Gastroesophageal sphincter (tissue), 4 donors: ENCODE data around the gene OR2C3. TPM values are rescaled to one million over a fixed set of nuclear protein-coding genes. Genes with fewer than 3 reads are reported as not detected.

ENCODE experiments used
- ATAC-seq: fragments of 150-250 bp; one replicate; pipeline ENCODE4 v1.9.1; 2016; ENCODE audit warnings: mild to moderate bottlenecking, moderate library complexity
- H3K27ac ChIP-seq, 4 donors: fragments of 200-600 bp; sonication (generic) in 3 of 4; 1 replicate in 3 of 4; 2 replicates in 1 of 4; pipeline ENCODE4 v1.5.1; 2016 to 2019
- H3K27me3 ChIP-seq: fragments of 200-600 bp; sonication (generic); one replicate; pipeline ENCODE4 v1.5.1; 2019
- H3K36me3 ChIP-seq, 2 donors: fragments of 200-600 bp; sonication (generic); one replicate each; pipeline ENCODE4 v1.5.1; 2019; ENCODE audit warnings: control low read depth in 1 of 2
- H3K4me1 ChIP-seq, 3 donors: fragments of 200-600 bp; sonication (generic); 1 replicate in 2 of 3; 2 replicates in 1 of 3; pipeline ENCODE4 v1.5.1; 2016 to 2019; ENCODE audit warnings: control low read depth in 2 of 3
- H3K4me3 ChIP-seq, 2 donors: fragments of 200-600 bp; sonication (generic); one replicate each; pipeline ENCODE4 v1.5.1; 2019; ENCODE audit warnings: mild to moderate bottlenecking in 1 of 2, moderate library complexity in 1 of 2
- H3K9me3 ChIP-seq, 3 donors: fragments of 200-600 bp; sonication (generic); one replicate each; pipeline ENCODE4 v1.5.1; 2017 to 2019; ENCODE audit warnings: control low read depth in 2 of 3
- CTCF ChIP-seq, 4 experiments: fragments of 200-600 bp in 2 of 4; fragments of 450-650 bp in 2 of 4; sonication (generic) in 1 of 4; IDR thresholded peaks; one replicate each; pipeline ENCODE4 v1.5.1; 2017 to 2019; ENCODE audit warnings: antibody characterized with exemption in 4 of 4, mild to moderate bottlenecking in 2 of 4, moderate library complexity in 2 of 4
- EP300 ChIP-seq: sonication (generic); formaldehyde crosslinking; IDR thresholded peaks from one replicate; pipeline ENCODE4 v1.6.1; 2017; ENCODE audit warnings: antibody characterized with exemption, mild to moderate bottlenecking
- POLR2A ChIP-seq, 2 donors: fragments of 450-650 bp; IDR thresholded peaks; one replicate each; pipeline ENCODE4 v1.6.1; 2017; ENCODE audit warnings: antibody characterized with exemption in 2 of 2, mild to moderate bottlenecking in 2 of 2, moderate library complexity in 1 of 2
- POLR2AphosphoS5 ChIP-seq: sonication (generic); formaldehyde crosslinking; IDR thresholded peaks from one replicate; pipeline ENCODE4 v1.6.1; 2017; ENCODE audit warnings: antibody characterized with exemption
- WGBS, 2 donors: methylation state at CpG; one replicate each; pipeline ENCODE4 v1.1.5; 2018; ENCODE audit warnings: low coverage in 1 of 2; 5-methylcytosine and 5-hydroxymethylcytosine counted together
- total RNA-seq, 4 donors: library from RNA; depleted of rRNA; stranded (reverse); fragments of >200 nt; gene quantifications; one replicate each; pipeline ENCODE4 v1.1.0, GENCODE V29; 2016

OR2C3 gene
- total RNA-seq, 4 donors from 2014 or later = 0.08 TPM; not detected in 3

- H3K36me3 ChIP-seq = no peaks in the 10 kb centered on the region
- no peaks in the 10 kb centered on the region for H3K27me3 ChIP-seq
- H3K4me1 ChIP-seq = no peaks in the 10 kb centered on the region
- 56 to 73% methylated on average over 3 of the region's 3 CpGs for WGBS, 2 donors
- H3K27ac ChIP-seq = no peak overlapping the region
- ATAC-seq = no peak
- TF ChIP-seq POLR2AphosphoS5 (no peak), CTCF (IDR thresholded peaks at IDR 0.05) (no peak)
- H3K4me3 ChIP-seq = no peak overlapping the region
- no peaks in the 10 kb centered on the region for H3K9me3 ChIP-seq
Measured at GRCh38 chr1:247500865-247501264, 35.4 kb downstream of the OR2C3 start.

- WGBS, 2 donors = 25 to 31% methylated on average over 9 to 10 of the region's 10 CpGs
Measured at GRCh38 chr1:247496581-247497285, 39.5 kb downstream of the OR2C3 start.

GRCh38 chr1:247494767-247495166, 41.5 kb downstream of the OR2C3 start:
- ATAC-seq = no peak
- no peak overlapping the region for H3K27ac ChIP-seq
- H3K4me1 ChIP-seq = no peaks in the 10 kb centered on the region
- 3 to 11% methylated on average over 2 of the region's 2 CpGs for WGBS, 2 donors
- H3K9me3 ChIP-seq = no peaks in the 10 kb centered on the region
- peaks cover 13% of the 10 kb centered on the region for H3K27me3 ChIP-seq
- no peak overlapping the region for H3K4me3 ChIP-seq
- TF ChIP-seq CTCF (IDR thresholded peaks at IDR 0.05) (no peak), POLR2AphosphoS5 (no peak)
- no peaks in the 10 kb centered on the region for H3K36me3 ChIP-seq

More at GRCh38 chr1:247496581-247497285, 39.5 kb downstream of the OR2C3 start:
- ATAC-seq = no peak
- TF ChIP-seq POLR2A (IDR thresholded peaks at IDR 0.05) (no peak), CTCF (IDR thresholded peaks at IDR 0.05) (no peak), POLR2AphosphoS5 (no peak), EP300 (no peak)
- H3K4me1 ChIP-seq = no peaks in the 10 kb centered on the region
- peaks cover 2% of the 10 kb centered on the region for H3K27me3 ChIP-seq
- H3K36me3 ChIP-seq = no peaks in the 10 kb centered on the region
- H3K4me3 ChIP-seq = no peak overlapping the region
- H3K27ac ChIP-seq = no peak overlapping the region
- no peaks in the 10 kb centered on the region for H3K9me3 ChIP-seq

GRCh38 chr1:247493106-247493505, 43.1 kb downstream of the OR2C3 start:
- ATAC-seq = no peak
- Histone ChIP-seq H3K27me3 (peaks cover 25% of the 10 kb centered on the region), H3K4me3 (no peak overlapping the region), H3K9me3 (no peaks in the 10 kb centered on the region), H3K36me3 (no peaks in the 10 kb centered on the region), H3K27ac (no peak overlapping the region), H3K4me1 (no peaks in the 10 kb centered on the region)
- WGBS, 2 donors = 50% methylated on average over 1 of the region's 1 CpG; no CpG with 5 or more reads in 1 of the 2 donors
- TF ChIP-seq POLR2AphosphoS5 = no peak
- no peak for TF ChIP-seq POLR2A (IDR thresholded peaks at IDR 0.05)
- TF ChIP-seq CTCF (IDR thresholded peaks at IDR 0.05) = no peak
- no peak for TF ChIP-seq EP300

GRCh38 chr1:247491328-247491727, 44.9 kb downstream of the OR2C3 start:
- TF ChIP-seq POLR2A (IDR thresholded peaks at IDR 0.05) (no peak), POLR2AphosphoS5 (no peak), CTCF (IDR thresholded peaks at IDR 0.05) (no peak), EP300 (no peak)
- Histone ChIP-seq H3K9me3 (no peaks in the 10 kb centered on the region), H3K4me1 (no peaks in the 10 kb centered on the region), H3K36me3 (no peaks in the 10 kb centered on the region), H3K27me3 (peaks cover 25% of the 10 kb centered on the region), H3K4me3 (no peak overlapping the region), H3K27ac (no peak overlapping the region)
- no peak for ATAC-seq
- WGBS, 2 donors = 88% methylated on average over 7 of the region's 12 CpGs; no CpG with 5 or more reads in 1 of the 2 donors
